H9 (cell line): ENCODE data around the gene UPB1. TPM values are rescaled to one million over a fixed set of nuclear protein-coding genes. Genes with fewer than 3 reads are reported as not detected.

Experiments
- DNase-seq: peaks from one replicate; pipeline ENCODE4 v3.0.0-alpha.2; 2017
- H2AFZ ChIP-seq: one replicate; pipeline ENCODE4 v1.6.1; 2013; ENCODE audit warnings: mild to moderate bottlenecking, low read length, control low read depth, moderate library complexity
- H2AK5ac ChIP-seq: 2 replicates; pipeline ENCODE4 v1.6.1; 2013; ENCODE audit warnings: low read length, control low read depth, mixed read lengths; ENCODE audit not compliant: insufficient read length
- H2BK120ac ChIP-seq: one replicate; pipeline ENCODE4 v1.6.1; 2013; ENCODE audit warnings: low read depth, mild to moderate bottlenecking, low read length, control low read depth, inconsistent platforms; ENCODE audit not compliant: poor library complexity, severe bottlenecking
- H2BK12ac ChIP-seq: 2 replicates; pipeline ENCODE4 v1.6.1; 2013; ENCODE audit warnings: low read length, control low read depth, mixed read lengths, low read depth; ENCODE audit not compliant: insufficient read length
- H2BK15ac ChIP-seq: 2 replicates; pipeline ENCODE4 v1.6.1; 2013; ENCODE audit warnings: low read depth, low read length, control low read depth
- H2BK20ac ChIP-seq: one replicate; pipeline ENCODE4 v1.6.1; 2013; ENCODE audit warnings: low read depth, mild to moderate bottlenecking, low read length, control low read depth, inconsistent platforms; ENCODE audit not compliant: poor library complexity, severe bottlenecking
- H2BK5ac ChIP-seq: 2 replicates; pipeline ENCODE4 v1.6.1; 2013; ENCODE audit warnings: low read length, control low read depth, mixed read lengths; ENCODE audit not compliant: insufficient read length
- H3K14ac ChIP-seq: 2 replicates; pipeline ENCODE4 v1.6.1; 2013; ENCODE audit warnings: low read length, control low read depth; ENCODE audit not compliant: insufficient read depth
- H3K18ac ChIP-seq: 2 replicates; pipeline ENCODE4 v1.6.1; 2013; ENCODE audit warnings: low read depth, mild to moderate bottlenecking, mixed read lengths, low read length, control low read depth; ENCODE audit not compliant: insufficient read length
- H3K23ac ChIP-seq: 2 replicates; pipeline ENCODE4 v1.6.1; 2013; ENCODE audit warnings: low read length, control low read depth, mixed read lengths, low read depth; ENCODE audit not compliant: insufficient read length
- H3K23me2 ChIP-seq: 2 replicates; pipeline ENCODE4 v1.6.1; 2013; ENCODE audit warnings: low read depth, mild to moderate bottlenecking, mixed read lengths, low read length, control low read depth; ENCODE audit not compliant: insufficient read length, poor library complexity, severe bottlenecking
- H3K27ac ChIP-seq: 2 replicates; pipeline ENCODE4 v1.5.1; 2013; ENCODE audit warnings: low read length, control low read depth, mixed read lengths, low read depth; ENCODE audit not compliant: insufficient read length
- H3K27me3 ChIP-seq: 2 replicates; pipeline ENCODE4 v1.6.1; 2013; ENCODE audit warnings: low read length, control low read depth, inconsistent platforms; ENCODE audit not compliant: insufficient read depth
- H3K4ac ChIP-seq: 2 replicates; pipeline ENCODE4 v1.6.1; 2013; ENCODE audit warnings: low read depth, mild to moderate bottlenecking, control low read depth, inconsistent platforms, low read length, moderate library complexity
- H3K4me1 ChIP-seq: 2 replicates; pipeline ENCODE4 v1.6.1; 2013; ENCODE audit warnings: low read length, control low read depth, inconsistent platforms; ENCODE audit not compliant: insufficient read depth
- H3K4me2 ChIP-seq: 2 replicates; pipeline ENCODE4 v1.6.1; 2013; ENCODE audit warnings: low read length, control low read depth, mixed read lengths; ENCODE audit not compliant: insufficient read length, insufficient read depth
- H3K56ac ChIP-seq: 2 replicates; pipeline ENCODE4 v1.6.1; 2013; ENCODE audit warnings: low read depth, mild to moderate bottlenecking, mixed read lengths, low read length, control low read depth; ENCODE audit not compliant: insufficient read length
- H3K79me1 ChIP-seq: 2 replicates; pipeline ENCODE4 v1.6.1; 2013; ENCODE audit warnings: low read depth, mild to moderate bottlenecking, moderate library complexity, low read length, control low read depth, inconsistent platforms; ENCODE audit not compliant: insufficient read depth, poor library complexity, severe bottlenecking
- H3K79me2 ChIP-seq: 2 replicates; pipeline ENCODE4 v1.6.1; 2013; ENCODE audit warnings: low read length, control low read depth, inconsistent platforms; ENCODE audit not compliant: insufficient read depth
- H3K9ac ChIP-seq: 2 replicates; pipeline ENCODE4 v1.6.1; 2013; ENCODE audit warnings: low read length, control low read depth, mixed read lengths; ENCODE audit not compliant: insufficient read length; ENCODE audit errors: extremely low read depth
- H3K9me3 ChIP-seq: one replicate; pipeline ENCODE4 v1.6.1; 2013; ENCODE audit warnings: low read depth, low read length, inconsistent platforms; ENCODE audit not compliant: control insufficient read depth
- H3T11ph ChIP-seq: one replicate; pipeline ENCODE4 v1.6.1; 2013; ENCODE audit warnings: mild to moderate bottlenecking, low read length, control low read depth, inconsistent platforms
- H4K20me1 ChIP-seq: one replicate; pipeline ENCODE4 v1.6.1; 2013; ENCODE audit not compliant: control insufficient read depth, insufficient read length, insufficient read depth
- H4K5ac ChIP-seq: 2 replicates; pipeline ENCODE4 v1.6.1; 2013; ENCODE audit warnings: low read depth, mild to moderate bottlenecking, mixed read lengths, low read length, control low read depth; ENCODE audit not compliant: insufficient read length
- H4K8ac ChIP-seq: replicated peaks from 2 replicates; pipeline ENCODE4 v1.6.1; 2013; ENCODE audit warnings: low read length, control low read depth, mixed read lengths, low read depth; ENCODE audit not compliant: insufficient read length
- H4K91ac ChIP-seq: 2 replicates; pipeline ENCODE4 v1.6.1; 2013; ENCODE audit warnings: low read depth, mild to moderate bottlenecking, moderate library complexity, mixed read lengths, low read length, control low read depth; ENCODE audit not compliant: insufficient read length
- H3K27ac Mint-ChIP-seq, 3 experiments: 2 replicates in 2 of 3; 3 replicates in 1 of 3; pipeline ENCODE4 v1.8.0; 2020 to 2021; ENCODE audit warnings: mixed read lengths in 3 of 3, mild to moderate bottlenecking in 1 of 3, moderate library complexity in 1 of 3
- H3K27me3 Mint-ChIP-seq: 2 replicates; pipeline ENCODE4 v1.8.0; 2021; ENCODE audit warnings: low read depth, mild to moderate bottlenecking, moderate library complexity, mixed read lengths
- H3K36me3 Mint-ChIP-seq, 3 experiments: 2 replicates in 2 of 3; 3 replicates in 1 of 3; pipeline ENCODE4 v1.8.0; 2020 to 2021; ENCODE audit warnings: low read depth in 3 of 3, mixed read lengths in 3 of 3; ENCODE audit not compliant: insufficient read depth in 1 of 3
- H3K4me1 Mint-ChIP-seq, 2 experiments: 2 replicates each; pipeline ENCODE4 v1.8.0; 2020; ENCODE audit warnings: mixed read lengths in 2 of 2
- H3K4me3 Mint-ChIP-seq, 2 experiments: 2 replicates in 1 of 2; 3 replicates in 1 of 2; pipeline ENCODE4 v1.8.0; 2020 to 2021; ENCODE audit warnings: mild to moderate bottlenecking in 2 of 2, mixed read lengths in 2 of 2, moderate library complexity in 1 of 2
- H3K9me3 Mint-ChIP-seq, 2 experiments: 2 replicates in 1 of 2; 3 replicates in 1 of 2; pipeline ENCODE4 v1.8.0; 2020; ENCODE audit warnings: mild to moderate bottlenecking in 2 of 2, mixed read lengths in 2 of 2, moderate library complexity in 1 of 2
- WGBS: extraction: QIAGEN DNeasy Blood & Tissue Kit; methylation state at CpG from one replicate; pipeline ENCODE4 v1.1.7; 2013; ENCODE audit warnings: missing lambda C conversion rate, low lambda C conversion rate, mixed read lengths; ENCODE audit not compliant: insufficient read length; ENCODE audit errors: extremely low coverage; 5-methylcytosine and 5-hydroxymethylcytosine counted together
- total RNA-seq: library from RNA; stranded (reverse); gene quantifications from 2 replicates; pipeline ENCODE4 v1.2.1, GENCODE V29; 2021
- TF ChIP-seq, protein P1 (sequence below): fragments of 200-600 bp; sonication (generic); conservative IDR thresholded peaks from 3 replicates; pipeline ENCODE4 v1.8.0; 2021; ENCODE audit warnings: antibody characterized with exemption, mild to moderate bottlenecking

Gene UPB1
- total RNA-seq, 1 experiment from 2014 or later, result not detected

DNA sequence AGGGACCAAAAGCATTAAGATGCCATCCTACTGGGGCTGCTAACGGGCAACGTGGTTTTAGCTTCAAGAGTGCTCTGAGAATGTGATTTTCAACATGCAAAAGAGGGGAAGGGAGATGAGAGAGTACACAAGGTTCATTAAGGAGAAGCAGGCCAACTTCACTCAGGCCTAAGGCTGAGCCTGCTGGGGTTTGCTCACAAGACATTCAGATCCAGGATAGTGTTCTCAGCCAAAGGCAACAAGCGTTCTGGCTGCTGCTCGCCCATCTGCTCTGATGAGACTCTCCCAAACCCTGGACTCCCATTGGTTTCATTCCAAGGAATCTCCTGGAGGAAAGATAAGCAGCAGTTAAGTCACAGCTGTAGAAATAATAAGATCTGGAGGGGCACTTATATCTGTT lies 23.6 kb upstream of the UPB1 start:
- TF ChIP-seq, protein P1, sequence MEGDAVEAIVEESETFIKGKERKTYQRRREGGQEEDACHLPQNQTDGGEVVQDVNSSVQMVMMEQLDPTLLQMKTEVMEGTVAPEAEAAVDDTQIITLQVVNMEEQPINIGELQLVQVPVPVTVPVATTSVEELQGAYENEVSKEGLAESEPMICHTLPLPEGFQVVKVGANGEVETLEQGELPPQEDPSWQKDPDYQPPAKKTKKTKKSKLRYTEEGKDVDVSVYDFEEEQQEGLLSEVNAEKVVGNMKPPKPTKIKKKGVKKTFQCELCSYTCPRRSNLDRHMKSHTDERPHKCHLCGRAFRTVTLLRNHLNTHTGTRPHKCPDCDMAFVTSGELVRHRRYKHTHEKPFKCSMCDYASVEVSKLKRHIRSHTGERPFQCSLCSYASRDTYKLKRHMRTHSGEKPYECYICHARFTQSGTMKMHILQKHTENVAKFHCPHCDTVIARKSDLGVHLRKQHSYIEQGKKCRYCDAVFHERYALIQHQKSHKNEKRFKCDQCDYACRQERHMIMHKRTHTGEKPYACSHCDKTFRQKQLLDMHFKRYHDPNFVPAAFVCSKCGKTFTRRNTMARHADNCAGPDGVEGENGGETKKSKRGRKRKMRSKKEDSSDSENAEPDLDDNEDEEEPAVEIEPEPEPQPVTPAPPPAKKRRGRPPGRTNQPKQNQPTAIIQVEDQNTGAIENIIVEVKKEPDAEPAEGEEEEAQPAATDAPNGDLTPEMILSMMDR, result no peak
- H4K91ac ChIP-seq, result no peak overlapping the region
- no peak overlapping the region for H4K5ac ChIP-seq
- H3K36me3 Mint-ChIP-seq, result no peaks in the 10 kb centered on the region
- no peak overlapping the region for H3K4me2 ChIP-seq
- no peaks in the 10 kb centered on the region for H3K79me2 ChIP-seq
- no peak overlapping the region for H3K23ac ChIP-seq
- no peak overlapping the region for H2BK12ac ChIP-seq
- H3K9me3 Mint-ChIP-seq, result peaks cover 3 to 4% of the 10 kb centered on the region in 2 experiments; a peak in 2 of 5 replicates
- H2AFZ ChIP-seq, result no peak overlapping the region
- H3K4me3 Mint-ChIP-seq, result no peak overlapping the region
- H2BK20ac ChIP-seq, result no peak overlapping the region
- no peak overlapping the region for H3K56ac ChIP-seq
- peaks cover 9 to 11% of the 10 kb centered on the region in 2 experiments for H3K4me1 Mint-ChIP-seq
- no peaks in the 10 kb centered on the region for H3K23me2 ChIP-seq
- H2BK120ac ChIP-seq, result no peak overlapping the region
- no peak overlapping the region for H4K8ac ChIP-seq
- no peaks in the 10 kb centered on the region for H3K79me1 ChIP-seq
- no peaks in the 10 kb centered on the region for H3K27me3 ChIP-seq
- H3T11ph ChIP-seq, result no peak overlapping the region
- no peak overlapping the region for H3K27ac Mint-ChIP-seq
- no peak overlapping the region for H3K4ac ChIP-seq
- no CpG with 5 or more reads among the region's 4 CpGs for WGBS
- no peak overlapping the region for H3K18ac ChIP-seq
- no peaks in the 10 kb centered on the region for H4K20me1 ChIP-seq
- H3K9ac ChIP-seq, result no peak overlapping the region
- H3K27ac ChIP-seq, result no peak overlapping the region
- H2BK5ac ChIP-seq, result no peak overlapping the region
- no peaks in the 10 kb centered on the region; the same call in 1 of the 2 replicates for H3K27me3 Mint-ChIP-seq
- no peak overlapping the region for H3K14ac ChIP-seq
- no peak overlapping the region for H2BK15ac ChIP-seq
- H2AK5ac ChIP-seq, result no peak overlapping the region
- no peaks in the 10 kb centered on the region; the same call in 1 of the 2 replicates for H3K4me1 ChIP-seq
- H3K9me3 ChIP-seq, result no peaks in the 10 kb centered on the region
- no peak for DNase-seq
